ENCODE measurements around the gene CRKL.

The CRKL gene

DNA sequence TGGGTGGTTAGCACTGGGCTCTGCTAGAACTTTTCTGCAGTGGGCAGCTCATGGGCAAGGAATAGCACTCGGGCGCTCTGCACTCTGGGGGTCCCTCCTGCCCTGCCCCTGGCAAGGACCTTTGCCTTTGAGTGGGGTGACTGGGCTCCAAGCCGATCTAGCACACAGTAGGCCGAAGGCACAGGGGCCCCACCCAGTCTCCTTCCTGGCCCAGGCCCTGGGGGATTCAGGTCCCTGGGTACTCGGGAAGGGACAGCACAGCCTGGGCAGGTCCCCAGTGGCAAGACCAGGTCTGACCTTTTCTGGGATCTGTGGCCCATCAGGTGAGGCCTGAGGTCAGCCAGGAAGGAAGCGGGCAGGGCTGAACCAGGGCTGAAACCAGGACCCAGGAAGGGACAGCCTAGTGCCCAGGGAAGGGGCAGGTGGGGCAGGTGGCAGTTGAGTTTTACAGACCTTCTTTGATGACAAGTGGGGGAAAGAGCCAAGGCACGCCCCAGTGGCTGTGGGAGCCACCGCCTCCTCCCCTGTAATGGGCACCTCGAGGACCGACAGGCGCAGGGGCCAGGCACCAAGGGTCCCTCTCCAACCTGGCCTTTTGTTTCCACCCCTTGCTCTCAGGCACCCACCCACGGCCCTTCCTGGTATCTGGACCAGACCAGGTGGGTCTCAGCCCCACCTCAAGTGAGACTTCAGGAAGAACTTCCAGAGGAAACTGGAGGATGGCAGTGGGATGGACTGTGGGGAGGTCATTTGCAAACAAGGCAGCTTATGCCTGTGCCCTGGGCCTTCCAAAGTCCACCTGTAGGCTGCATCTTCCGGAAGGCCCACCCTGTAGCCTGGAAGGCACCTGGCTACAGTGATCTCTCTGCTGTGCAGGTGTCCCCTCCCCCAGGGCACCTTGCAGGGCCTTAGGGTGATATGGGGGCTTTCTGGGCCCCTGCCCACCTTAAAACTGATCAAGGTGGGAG lies 49.0 kb downstream of the CRKL start:
- DNase-seq (ENCODE audit: low read depth, low spot score) = no peak

DNA sequence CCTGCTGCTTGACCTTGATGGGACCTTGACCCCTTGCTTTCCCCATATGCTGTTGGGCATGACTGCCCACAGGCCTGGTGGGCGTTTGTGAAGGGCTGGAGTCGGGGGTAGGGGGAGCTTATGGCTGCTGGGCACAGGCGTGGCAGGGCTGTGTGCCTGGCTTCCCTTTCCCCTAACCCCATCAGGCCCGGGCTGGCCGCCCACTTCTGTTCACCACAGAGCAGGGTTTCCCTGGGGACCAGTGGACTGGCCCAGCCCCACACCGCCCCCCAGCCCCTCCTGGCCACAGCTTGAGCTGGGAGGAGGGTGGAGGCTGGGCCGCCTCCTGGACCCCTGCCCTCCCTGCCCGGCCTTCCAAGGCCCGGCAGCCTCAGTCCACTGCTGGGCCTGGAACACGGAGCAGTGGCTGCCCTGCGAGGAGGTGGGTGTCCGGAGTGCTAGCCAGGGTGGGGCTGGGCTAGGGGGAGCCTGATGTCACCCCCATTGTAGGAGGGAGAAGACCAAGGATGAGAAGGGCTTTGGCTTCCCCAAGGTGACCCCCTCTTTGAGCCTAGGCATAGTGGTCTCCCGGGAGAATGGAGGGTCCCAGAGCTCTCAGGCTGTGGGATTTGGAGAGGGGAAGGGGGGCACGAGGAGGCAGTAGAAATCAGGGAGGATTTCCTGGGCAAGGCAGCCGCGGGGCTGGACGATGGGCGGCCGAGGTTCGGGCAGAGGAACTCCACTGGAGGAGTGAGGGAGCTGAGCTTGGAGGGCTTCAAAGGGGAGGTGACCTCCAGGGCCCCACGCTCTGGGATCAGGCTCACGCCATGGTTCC lies 49.9 kb downstream of the CRKL start, which contains the start of gene AIFM3:
AIFM3 (plus strand) TSS at position 373 of the 814 bp plus-strand sequence. CDS start 690 bp downstream, outside the sequence.
- no peak for DNase-seq (ENCODE audit: low read depth, low spot score)

DNA sequence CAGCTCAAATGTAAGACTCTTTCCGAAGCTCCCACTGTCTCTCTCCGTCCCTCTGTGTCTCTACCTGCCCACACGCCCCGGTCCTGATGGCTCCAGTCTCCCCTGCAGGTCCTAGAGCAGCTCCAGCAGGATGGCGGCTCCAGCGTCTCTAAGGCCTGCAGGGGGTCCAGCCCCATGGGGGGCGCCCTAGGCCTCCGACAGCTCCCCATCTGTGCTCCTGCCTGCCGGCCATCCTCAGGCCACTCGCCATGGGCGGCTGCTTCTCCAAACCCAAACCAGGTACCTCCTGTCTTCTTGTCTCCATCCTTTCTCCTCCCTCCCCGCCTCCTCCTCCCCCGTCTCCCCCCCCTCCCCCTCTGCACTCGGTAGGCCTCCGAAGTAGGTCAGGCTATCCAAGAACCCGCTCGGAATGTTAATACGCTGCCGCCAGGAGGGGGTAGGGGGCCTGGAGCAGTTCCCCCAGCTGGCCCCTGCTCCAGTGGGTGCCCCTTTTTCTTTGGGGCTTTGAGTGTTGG lies 50.5 kb downstream of the CRKL start:
- DNase-seq (ENCODE audit: low read depth, low spot score) = no peak

DNA sequence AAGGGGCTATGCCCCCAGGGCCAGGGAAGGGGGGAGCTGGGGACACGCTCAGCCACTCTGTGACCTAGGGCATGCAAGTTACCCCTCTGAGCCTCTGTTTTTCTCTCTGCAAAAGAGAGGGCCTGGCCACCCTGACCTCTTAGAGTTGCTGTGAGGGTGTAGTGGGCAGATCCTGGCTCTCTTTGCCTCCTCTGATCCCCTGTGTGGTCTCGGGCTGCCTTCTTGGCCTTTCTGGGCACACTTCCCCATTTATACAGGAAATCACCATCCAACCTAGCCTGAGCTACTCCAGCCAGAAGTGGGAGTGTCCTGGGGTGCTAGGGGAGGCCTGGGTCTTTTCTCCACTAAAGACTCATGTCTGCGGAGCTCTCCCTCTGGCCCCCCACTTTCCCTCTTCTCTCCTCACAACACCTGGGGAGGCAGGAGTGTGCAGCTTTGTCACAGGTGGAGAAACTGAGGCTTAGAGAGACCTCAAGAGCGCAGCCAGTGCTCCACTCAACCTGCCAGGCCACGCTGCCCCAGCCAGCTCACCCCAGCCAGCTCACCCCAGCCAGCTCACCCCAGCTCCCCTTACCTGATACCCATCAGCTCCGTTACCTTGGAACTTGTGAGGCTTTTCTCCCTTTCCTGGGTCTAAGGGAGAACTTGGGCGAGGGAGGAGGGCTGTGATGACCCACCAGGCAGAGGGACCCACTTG lies 51.2 kb downstream of the CRKL start:
- no peak for DNase-seq (ENCODE audit: low read depth, low spot score)

DNA sequence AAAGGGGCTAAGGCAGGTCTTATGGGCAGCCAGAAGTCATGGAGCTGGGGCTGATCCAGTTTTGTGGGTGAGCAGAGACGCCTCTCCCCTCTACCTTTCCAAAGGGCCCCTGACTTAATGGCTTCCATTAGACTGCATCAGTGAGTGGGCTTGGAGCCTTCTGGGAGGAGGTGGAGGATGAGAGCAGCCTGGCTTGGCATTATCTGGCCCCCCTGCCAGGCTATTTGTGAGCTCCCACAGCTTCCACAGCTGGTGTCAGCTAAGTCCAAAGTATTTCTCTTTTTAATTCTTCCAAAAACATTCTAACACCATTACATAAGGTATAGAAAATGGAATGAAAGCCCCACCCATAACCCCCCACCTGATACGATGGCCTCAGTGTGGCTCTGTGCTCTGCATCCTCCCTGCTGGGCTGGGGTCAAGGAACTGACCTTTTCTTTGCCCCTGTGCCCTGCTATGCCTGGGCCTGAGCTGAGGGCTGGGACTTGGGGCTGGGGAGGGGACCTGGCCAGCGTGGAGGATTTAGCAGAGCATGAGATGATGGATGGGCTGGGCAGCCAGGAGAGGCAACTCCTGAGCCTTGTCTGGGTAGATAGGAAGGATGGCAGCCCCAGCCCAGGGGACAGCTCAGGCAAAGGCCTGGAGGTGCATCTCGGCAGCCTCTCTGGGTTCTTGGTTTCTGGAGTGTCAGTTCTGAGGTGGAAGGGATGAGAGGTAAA lies 53.9 kb downstream of the CRKL start:
- no peak for DNase-seq (ENCODE audit: low read depth, low spot score)

DNA sequence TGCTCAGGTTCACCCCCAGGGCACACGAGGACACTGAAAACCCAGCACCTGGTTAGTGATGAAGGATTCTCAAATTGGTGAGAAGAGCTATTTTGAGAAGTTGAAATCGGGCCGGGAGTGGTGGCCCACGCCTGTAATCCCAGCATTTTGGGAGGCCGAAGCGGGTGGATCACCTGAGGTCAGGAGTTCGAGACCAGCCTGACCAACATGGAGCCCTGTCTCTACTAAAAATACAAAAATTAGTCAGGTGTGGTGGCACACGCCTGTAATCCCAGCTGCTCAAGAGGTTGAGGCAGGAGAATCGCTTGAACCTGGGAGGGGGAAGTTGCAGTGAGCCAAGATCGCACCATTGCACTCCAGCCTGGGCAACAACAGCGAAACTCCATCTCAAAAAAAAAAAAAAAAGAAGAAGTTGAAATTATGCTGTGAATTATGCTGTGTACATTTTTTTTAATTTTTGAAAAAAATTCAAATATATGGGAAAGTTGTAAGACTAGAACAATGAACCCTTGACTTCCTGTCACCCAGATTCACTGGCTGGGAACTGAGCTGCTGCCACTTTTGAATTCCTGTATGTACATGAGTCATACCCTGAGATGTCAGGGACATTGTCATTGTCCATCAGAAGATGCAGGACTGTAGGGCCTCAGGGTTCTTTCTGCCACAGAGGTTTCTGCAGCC lies 54.9 kb downstream of the CRKL start:
- DNase-seq (ENCODE audit: low read depth, low spot score) = peak; percentile 15

DNA sequence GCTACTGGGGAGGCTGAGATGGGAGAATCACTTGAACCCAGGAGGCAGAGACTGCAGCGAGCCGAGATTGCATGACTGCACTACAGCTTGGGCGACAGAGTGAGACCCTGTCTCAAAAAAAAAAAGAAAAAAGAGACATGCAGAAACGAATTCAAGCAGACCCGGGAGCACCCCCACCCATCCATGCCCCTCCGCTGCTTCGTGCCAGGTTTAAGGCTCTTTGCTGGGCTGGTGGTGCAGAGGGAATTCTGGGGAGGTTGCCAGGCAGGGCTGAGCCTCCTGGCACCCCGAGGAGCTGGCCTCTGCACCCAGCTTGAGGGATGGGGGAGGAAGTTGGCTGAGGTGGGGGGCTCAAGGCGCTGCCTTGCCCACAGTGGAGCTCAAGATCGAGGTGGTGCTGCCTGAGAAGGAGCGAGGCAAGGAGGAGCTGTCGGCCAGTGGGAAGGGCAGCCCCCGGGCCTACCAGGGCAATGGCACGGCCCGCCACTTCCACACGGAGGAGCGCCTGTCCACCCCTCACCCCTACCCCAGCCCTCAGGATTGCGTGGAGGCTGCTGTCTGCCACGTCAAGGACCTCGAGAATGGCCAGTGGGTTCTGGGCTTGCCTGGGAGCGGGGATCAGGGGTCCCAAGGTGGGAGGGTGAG lies 55.8 kb downstream of the CRKL start:
- DNase-seq (ENCODE audit: low read depth, low spot score) = no peak

DNA sequence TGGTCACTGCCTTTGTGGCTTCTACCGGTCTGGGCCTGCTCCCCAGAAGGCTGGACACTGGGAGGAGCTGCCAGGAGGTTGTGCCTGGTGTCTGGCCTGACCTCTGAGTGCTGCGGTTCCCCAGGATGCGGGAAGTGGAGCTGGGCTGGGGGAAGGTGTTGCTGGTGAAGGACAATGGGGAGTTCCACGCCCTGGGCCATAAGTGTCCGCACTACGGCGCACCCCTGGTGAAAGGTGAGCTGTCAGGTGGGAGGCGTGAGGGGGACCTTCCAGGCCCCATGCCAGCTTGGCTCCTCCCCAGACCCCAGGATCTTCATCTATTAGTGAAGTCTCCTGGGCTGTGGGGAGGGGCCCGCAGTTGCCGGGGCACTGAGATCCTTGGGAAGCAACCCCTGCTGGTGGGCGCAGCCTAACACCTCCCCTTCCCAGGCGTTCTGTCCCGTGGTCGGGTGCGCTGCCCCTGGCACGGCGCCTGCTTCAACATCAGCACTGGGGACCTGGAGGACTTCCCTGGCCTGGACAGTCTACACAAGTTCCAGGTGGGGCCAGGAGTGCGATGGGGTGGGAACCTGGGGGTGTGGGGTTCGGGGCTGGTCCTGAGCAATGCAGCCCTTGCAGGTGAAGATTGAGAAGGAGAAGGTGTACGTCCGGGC lies 56.6 kb downstream of the CRKL start:
- DNase-seq (ENCODE audit: low read depth, low spot score) = no peak

DNA sequence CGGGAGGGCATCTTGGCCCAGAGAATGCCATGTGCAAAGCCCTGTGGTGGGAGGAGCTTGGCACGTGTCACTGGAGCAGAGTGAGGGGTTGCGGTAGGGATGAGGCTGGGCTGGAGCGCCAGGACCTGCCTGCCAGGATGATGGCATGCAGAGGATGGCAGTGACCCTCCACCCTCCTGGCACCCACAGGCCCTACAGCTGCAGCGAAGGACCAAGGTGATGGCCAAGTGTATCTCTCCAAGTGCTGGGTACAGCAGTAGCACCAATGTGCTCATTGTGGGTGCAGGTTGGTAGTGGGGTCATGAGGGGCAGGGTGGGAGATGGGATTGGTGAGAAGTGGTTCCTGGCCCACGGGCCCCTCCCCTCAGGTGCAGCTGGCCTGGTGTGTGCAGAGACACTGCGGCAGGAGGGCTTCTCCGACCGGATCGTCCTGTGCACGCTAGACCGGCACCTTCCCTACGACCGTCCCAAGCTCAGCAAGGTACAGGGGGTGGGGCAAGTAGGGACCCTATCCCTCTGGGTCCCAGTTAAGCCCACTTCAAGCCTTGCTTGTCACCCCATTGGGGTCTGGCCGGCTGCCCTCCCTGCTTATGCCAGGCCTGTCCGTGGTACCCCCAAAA lies 57.2 kb downstream of the CRKL start:
- no peak for DNase-seq (ENCODE audit: low read depth, low spot score)

DNA sequence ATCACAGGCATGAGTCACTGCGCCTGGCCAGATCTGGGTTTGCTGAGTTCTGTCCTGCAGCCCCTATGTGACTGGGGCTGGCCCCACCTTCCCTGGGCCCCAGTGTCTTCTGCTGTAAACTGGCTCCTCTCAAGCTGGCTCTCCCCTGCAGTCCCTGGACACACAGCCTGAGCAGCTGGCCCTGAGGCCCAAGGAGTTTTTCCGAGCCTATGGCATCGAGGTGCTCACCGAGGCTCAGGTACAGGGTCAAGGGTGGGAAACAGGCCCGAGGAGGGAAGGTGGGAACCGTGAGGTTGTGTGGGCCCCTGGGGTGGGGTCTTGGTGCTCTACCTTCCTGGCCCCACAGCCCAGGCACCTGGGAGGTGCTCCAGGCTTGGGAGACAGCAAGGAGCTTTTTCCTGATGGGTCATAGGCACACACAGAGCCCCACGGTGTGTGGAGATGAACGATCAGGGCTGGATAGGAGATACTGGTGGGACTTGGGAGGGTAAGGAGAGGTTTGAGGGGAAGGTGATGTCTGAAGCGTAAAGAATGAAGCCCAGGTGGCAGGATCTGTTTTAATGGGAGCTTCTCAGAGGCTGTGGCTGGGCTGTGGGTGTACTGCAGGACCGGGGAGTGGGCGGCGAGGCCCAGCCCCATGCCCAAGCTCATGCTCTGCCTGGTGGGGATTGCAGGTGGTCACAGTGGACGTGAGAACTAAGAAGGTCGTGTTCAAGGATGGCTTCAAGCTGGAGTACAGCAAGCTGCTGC lies 58.5 kb downstream of the CRKL start:
- DNase-seq (ENCODE audit: low read depth, low spot score) = no peak

DNA sequence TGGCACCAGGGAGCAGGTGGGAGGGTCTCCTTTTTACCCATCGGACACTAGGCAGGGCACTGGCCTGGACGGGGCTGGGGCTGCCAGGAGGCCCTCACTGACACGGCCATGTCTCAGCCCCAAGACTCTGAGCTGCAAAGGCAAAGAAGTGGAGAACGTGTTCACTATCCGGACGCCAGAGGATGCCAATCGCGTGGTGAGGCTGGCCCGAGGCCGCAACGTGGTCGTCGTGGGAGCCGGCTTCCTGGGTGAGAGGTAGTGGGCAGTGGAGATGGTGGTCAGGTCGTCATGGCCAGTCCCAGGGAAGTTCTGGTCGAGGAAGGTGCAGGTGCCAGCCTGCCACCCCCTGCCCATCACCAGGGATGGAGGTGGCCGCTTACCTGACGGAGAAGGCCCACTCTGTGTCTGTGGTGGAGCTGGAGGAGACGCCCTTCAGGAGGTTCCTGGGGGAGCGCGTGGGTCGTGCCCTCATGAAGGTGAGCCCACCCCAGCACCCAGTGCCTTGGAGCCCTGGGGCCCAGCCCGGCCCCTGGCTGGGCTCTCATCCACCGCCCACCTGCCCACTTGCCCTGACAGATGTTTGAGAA lies 59.2 kb downstream of the CRKL start:
- DNase-seq (ENCODE audit: low read depth, low spot score) = no peak

DNA sequence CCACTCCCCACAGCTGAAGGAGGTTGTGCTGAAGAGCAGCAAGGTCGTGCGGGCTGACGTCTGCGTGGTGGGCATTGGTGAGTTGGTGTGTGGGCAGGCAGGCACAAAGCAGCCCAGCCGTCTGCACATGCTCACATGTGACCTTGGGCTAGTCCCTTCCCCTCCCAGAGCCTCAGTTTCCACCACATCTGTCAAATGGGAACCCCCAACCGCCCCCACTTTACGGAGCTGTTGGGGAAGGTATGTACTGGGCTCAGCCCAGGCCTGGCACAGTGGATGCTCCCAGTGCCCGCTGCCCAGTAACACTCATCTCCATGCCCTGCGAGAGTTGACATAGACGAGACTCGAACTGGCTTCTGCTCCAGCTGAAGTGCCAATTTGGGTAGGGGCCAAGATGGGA lies 59.8 kb downstream of the CRKL start:
- DNase-seq (ENCODE audit: low read depth, low spot score) = no peak

DNA sequence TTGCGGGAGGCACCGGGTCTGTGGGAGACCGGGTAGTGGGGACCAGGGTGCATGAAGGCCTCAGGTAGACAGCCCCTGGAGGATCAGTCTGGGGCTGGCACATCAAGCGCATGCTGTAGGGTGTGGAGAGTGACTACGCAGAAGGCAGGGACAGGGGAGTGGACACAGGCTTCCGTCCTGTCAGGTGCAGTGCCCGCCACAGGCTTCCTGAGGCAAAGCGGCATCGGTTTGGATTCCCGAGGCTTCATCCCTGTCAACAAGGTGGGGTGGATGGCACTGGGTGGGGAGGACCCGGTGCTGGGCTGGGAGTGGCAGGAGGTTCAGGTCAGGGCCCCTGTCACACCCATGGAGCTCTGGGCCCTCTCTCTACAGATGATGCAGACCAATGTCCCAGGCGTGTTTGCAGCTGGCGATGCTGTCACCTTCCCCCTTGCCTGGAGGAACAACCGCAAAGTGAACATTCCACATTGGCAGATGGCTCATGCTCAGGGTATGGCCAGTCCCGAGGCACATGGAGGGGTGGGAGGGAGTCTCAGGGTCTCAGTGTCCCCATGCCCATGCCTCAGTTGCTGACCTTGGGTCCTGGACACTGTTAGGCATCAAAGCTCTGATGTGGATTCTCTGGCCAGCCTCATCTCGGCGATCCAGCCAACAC lies 60.4 kb downstream of the CRKL start:
- DNase-seq (ENCODE audit: low read depth, low spot score) = no peak

DNA sequence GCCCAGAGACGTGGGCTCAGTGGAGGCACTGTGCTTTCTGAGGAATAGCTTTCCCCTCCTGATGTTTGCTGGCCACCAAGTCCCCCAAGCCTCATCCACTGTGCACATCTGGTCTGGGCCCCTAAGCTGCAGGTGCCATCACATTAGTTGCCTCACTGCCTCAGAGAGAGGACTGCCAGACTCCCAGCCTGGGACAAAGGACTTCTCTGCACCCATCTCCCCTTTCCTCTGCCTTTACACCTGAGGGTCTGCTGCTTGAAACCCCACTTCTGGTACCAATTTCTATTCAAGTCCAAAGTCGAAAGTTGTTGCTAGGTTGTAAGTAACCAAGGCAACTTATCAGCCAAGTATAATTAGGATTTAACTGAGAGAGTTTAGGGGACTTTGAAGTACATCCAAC lies 61.2 kb downstream of the CRKL start:
- no peak for DNase-seq (ENCODE audit: low read depth, low spot score)

DNA sequence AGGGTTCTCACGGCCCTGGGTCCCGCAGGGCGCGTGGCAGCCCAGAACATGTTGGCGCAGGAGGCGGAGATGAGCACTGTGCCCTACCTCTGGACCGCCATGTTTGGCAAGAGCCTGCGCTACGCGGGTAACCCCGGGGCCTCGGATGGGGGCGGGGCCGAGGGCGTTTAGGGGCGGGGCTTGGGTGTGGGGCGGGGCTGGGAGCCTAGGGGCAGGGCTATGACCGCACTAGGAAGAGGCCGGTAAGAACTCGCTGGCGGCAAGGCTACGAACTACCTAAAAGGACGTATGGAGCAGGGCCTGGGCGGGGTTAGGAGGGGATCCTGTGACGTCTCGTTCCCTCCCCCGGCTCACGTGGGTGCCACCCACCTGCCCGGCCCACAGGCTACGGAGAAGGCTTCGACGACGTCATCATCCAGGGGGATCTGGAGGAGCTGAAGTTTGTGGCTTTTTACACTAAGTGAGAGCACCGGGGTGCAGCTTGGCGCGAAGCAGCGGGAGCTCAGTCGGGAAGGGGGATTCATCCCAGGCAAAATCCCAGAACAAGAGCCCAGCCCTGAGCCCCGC lies 62.1 kb downstream of the CRKL start:
- peak; percentile 79 for DNase-seq (ENCODE audit: low read depth, low spot score)

DNA sequence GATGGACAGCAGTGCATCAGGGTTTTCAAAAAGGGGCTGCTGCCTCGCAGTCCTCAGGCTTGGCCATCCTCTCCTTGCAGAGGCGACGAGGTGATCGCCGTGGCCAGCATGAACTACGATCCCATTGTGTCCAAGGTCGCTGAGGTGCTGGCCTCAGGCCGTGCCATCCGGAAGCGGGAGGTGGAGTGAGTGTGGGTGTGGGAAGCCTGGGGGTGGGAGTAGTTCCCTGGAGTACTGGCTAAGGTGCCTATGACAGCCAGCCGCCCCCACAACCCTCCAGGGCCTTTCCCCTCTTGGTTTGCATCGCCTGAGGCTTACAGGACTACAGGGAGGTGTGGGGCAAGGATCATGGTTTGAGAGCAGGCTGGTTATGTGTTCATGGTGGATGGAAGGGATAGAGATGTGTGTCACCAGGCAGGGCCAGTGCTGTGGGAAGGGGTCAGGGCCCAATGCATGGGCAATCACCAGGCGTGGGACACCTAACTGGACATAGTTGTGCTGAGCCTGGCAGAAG lies 62.8 kb downstream of the CRKL start:
- DNase-seq (ENCODE audit: low read depth, low spot score) = no peak

DNA sequence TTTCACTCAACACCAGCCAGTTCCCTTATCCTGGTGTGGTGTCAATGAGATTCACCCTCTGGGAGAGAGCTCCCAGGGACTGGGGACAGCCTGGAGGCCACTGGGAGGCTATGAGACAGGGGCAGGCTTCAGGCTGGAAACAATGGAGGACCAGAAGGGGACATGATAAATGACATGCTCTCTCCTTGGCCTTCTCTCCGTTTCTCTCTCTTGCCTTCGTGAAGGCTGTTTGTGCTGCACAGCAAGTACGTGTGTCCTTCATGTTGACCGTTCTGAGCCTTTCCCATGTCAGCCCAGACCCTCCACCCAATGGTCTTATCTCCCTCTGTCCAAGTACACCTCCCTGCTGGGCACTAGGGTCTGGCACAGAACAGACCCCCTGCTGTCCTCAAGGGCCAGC lies 63.3 kb downstream of the CRKL start:
- no peak for DNase-seq (ENCODE audit: low read depth, low spot score)

Measured in astrocyte of the hippocampus (primary cell).